ENCODE data around the gene PGP. TPM values are rescaled to one million over a fixed set of nuclear protein-coding genes. Genes with fewer than 3 reads are reported as not detected.

The PGP gene
- polyA plus RNA-seq, 2 of the 4 experiments (the other 2 are of a cell fraction), result 13.9 to 33.7 TPM

- DNase-seq (ENCODE audit: low read depth in 1 of 2, low spot score in 1 of 2) (peak in 1 of 2 experiments; percentile 52), ATAC-seq (peak; percentile 25 to 57), FAIRE-seq (no peak)
- H3K9me3 ChIP-seq, result no peaks in the 10 kb centered on the region
- 91% methylated on average over 53 of the region's 64 CpGs for WGBS (ENCODE audit: missing lambda C conversion rate)
- POLR2A ChIA-PET, result interaction anchor here (0.9 to 1.3 kb wide), 2 partner anchors 15 to 81 kb away, joined by 3 to 4 read pairs; partner anchors contain the start of genes ECI1 and TRAF7
- 0 out of 6 replicates have a peak within 1 kb of the TSS, but pooled peaks of 1 of the 2 experiments have one; percentile 7 for H3K27ac ChIP-seq
- no peak within 1 kb of the TSS for H3K4me3 ChIP-seq
- H3K4me1 ChIP-seq, result no peaks in the 10 kb centered on the region
- CTCF ChIA-PET, result interaction anchor here (0.9 to 1.2 kb wide), 2 partner anchors 8 to 41 kb away, joined by 3 read pairs; no protein-coding TSS in a partner anchor
- H3K4me2 ChIP-seq, result no peak within 1 kb of the TSS
- TF ChIP-seq CBX2 (IDR thresholded peaks at IDR 0.05; ENCODE audit: borderline replicate concordance, low read depth) (no peak), POLR2A (IDR thresholded peaks at IDR 0.05; ENCODE audit: low read length) (0 out of 2 replicates have a peak, but pooled peaks have one; percentile 1), ZFP36 (IDR thresholded peaks at IDR 0.05; ENCODE audit: borderline replicate concordance, partially characterized antibody) (no peak), ATOH8 (CRISPR knock-in tag; IDR thresholded peaks at IDR 0.05; ENCODE audit: low read depth) (no peak), CTCF (IDR thresholded peaks at IDR 0.05) (no peak), ELK1 (IDR thresholded peaks at IDR 0.05; ENCODE audit: low read depth, low read length) (no peak), KDM1A (IDR thresholded peaks at IDR 0.05; ENCODE audit: low read depth) (no peak), EP300 (IDR thresholded peaks at IDR 0.05) (no peak), PHF8 (IDR thresholded peaks at IDR 0.05; ENCODE audit: borderline replicate concordance, low read depth) (no peak), USF2 (IDR thresholded peaks at IDR 0.05) (no peak), REST (IDR thresholded peaks at IDR 0.05) (no peak), CHD2 (IDR thresholded peaks at IDR 0.05; ENCODE audit: low read length, partially characterized antibody) (no peak), HDAC2 (IDR thresholded peaks at IDR 0.05) (no peak), FOSL2 (IDR thresholded peaks at IDR 0.05) (no peak), FOSL2 (CRISPR knock-in tag; IDR thresholded peaks at IDR 0.05) (no peak), HMGXB4 (CRISPR knock-in tag; IDR thresholded peaks at IDR 0.05; ENCODE audit: borderline replicate concordance) (no peak), SREBF2 (IDR thresholded peaks at IDR 0.05) (no peak), FOXS1 (CRISPR knock-in tag; IDR thresholded peaks at IDR 0.05) (no peak), HOXB5 (CRISPR knock-in tag; IDR thresholded peaks at IDR 0.05) (no peak), TP53 (CRISPR knock-in tag; IDR thresholded peaks at IDR 0.05) (peak; percentile 52; the same call in 1 of the 2 replicates), HES2 (IDR thresholded peaks at IDR 0.05) (no peak), CEBPB (IDR thresholded peaks at IDR 0.05) (no peak), HOXB13 (CRISPR knock-in tag; IDR thresholded peaks at IDR 0.05; ENCODE audit: low read depth) (no peak), CHD4 (IDR thresholded peaks at IDR 0.05; ENCODE audit: borderline replicate concordance) (no peak), JUN (IDR thresholded peaks at IDR 0.05) (0 out of 5 replicates have a peak, but pooled peaks of 1 of the 2 experiments have one; percentile 2), ZC3H11A (IDR thresholded peaks at IDR 0.05) (no peak)
Measured at GRCh38 chr16:2236337-2237101, 21.9 kb upstream of the PGP start, which contains the start of gene DNASE1L2. DNASE1L2 (plus strand) TSS chr16:2236444; CDS start chr16:2236817, 373 bp downstream.
